ENCODE results near the gene SSPN. TPM values are rescaled to one million over a fixed set of nuclear protein-coding genes. Genes with fewer than 3 reads are reported as not detected.

Gene SSPN
- total and polyA plus RNA-seq, 8 donors = 0.61 to 11.9 (median 4.4) TPM

DNA sequence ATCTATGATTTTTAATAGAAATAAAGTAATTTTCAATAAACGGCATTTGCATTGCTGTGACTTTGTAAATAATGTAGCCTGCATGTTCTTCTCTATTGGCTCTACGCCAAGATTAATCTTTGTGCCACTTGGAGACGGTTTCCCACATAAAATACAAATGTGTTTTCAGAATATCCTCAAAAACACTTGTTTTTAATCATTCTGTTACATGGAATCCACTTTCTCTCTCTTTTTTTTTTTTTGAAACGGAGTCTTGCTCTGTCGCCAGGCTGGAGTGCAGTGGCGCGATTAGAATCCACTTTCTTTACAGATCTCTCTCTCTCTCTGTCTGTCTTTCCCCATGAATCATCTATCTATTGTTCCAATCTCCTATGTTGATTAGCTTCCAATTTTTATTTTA, 22.8 kb upstream of the SSPN start:
- no peaks in the 10 kb centered on the region for H3K27me3 ChIP-seq
- H3K4me3 ChIP-seq = no peak overlapping the region
- no peak overlapping the region for H3K27ac ChIP-seq
- no peaks in the 10 kb centered on the region for H3K4me1 ChIP-seq
- 80 to 81% methylated on average over 7 of the region's 7 CpGs for WGBS, 2 donors
- no peak for FAIRE-seq
- no peaks in the 10 kb centered on the region for H3K36me3 ChIP-seq
- no peaks in the 10 kb centered on the region for H3K9me3 ChIP-seq
- no peak for DNase-seq
- intact Hi-C loops (cut with DNase I) = no loop called here
- TF ChIP-seq, protein P1, sequence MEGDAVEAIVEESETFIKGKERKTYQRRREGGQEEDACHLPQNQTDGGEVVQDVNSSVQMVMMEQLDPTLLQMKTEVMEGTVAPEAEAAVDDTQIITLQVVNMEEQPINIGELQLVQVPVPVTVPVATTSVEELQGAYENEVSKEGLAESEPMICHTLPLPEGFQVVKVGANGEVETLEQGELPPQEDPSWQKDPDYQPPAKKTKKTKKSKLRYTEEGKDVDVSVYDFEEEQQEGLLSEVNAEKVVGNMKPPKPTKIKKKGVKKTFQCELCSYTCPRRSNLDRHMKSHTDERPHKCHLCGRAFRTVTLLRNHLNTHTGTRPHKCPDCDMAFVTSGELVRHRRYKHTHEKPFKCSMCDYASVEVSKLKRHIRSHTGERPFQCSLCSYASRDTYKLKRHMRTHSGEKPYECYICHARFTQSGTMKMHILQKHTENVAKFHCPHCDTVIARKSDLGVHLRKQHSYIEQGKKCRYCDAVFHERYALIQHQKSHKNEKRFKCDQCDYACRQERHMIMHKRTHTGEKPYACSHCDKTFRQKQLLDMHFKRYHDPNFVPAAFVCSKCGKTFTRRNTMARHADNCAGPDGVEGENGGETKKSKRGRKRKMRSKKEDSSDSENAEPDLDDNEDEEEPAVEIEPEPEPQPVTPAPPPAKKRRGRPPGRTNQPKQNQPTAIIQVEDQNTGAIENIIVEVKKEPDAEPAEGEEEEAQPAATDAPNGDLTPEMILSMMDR (IDR thresholded peaks at IDR 0.05) = no peak
- ATAC-seq = no peak

DNA sequence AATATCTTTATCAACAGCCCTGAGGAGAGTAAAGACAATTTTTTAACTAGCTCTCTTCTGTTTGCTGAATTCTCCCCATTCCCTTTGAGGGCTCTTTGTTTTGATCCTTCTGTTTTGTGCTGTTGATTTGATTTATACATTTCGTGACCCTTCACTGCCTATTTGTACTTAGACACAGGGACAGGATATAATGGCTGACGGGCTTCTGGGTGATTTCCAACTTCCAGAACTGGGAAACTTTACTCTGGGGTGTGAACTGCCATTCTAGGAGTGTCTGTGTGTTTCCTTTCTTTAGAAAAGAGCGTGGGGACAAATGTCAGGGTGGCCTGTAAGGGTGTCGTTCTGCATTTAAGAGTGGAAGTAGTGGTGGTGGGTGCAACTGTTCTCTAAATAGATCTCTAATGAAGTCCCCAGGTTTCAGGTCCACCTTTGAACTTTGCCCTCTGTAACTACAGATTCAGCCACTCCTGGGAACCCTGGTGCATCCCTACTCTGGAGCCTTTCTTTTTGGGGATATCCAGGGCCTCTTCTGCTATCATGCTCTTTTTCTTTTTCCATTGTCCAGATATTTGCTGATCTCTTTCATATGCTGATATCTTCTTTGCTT, 22.3 kb upstream of the SSPN start:
- 82 to 85% methylated on average over 4 of the region's 4 CpGs for WGBS, 2 donors
- Histone ChIP-seq H3K4me3 (no peak overlapping the region), H3K27ac (no peak overlapping the region), H3K27me3 (no peaks in the 10 kb centered on the region), H3K4me1 (no peaks in the 10 kb centered on the region), H3K36me3 (no peaks in the 10 kb centered on the region), H3K9me3 (no peaks in the 10 kb centered on the region)
- FAIRE-seq (no peak), ATAC-seq (no peak), DNase-seq (no peak)
- TF ChIP-seq, protein P1 (IDR thresholded peaks at IDR 0.05) = no peak
- intact Hi-C loops (cut with DNase I) = no loop called here

DNA sequence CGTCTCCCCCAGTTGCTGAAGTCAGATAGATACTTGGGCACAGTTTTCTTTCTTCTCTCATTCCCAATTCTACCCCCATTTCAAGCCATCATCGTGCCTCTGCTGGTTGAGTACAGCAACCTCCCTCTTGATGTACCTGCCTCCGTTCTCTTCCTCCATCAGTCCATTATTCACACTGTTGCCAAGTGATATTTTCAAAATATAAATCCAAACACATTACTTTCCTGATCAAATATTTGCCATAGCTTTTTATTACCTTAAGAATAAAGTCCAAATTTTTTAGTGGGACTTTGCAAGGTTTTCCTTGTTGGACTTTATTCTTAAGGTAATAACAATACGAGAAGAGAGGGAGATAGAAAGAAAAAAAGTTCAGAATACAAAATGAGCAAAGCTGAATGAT, 18.6 kb upstream of the SSPN start:
- WGBS, 2 donors = 56 to 69% methylated on average over 4 of the region's 4 CpGs
- ATAC-seq = no peak
- H3K36me3 ChIP-seq = no peaks in the 10 kb centered on the region
- FAIRE-seq = peak; percentile 95
- intact Hi-C loops (cut with DNase I) = no loop called here
- TF ChIP-seq, protein P1 (IDR thresholded peaks at IDR 0.05) = no peak
- no peak overlapping the region for H3K4me3 ChIP-seq
- H3K27ac ChIP-seq = no peak overlapping the region
- H3K9me3 ChIP-seq = no peaks in the 10 kb centered on the region
- no peaks in the 10 kb centered on the region for H3K4me1 ChIP-seq
- H3K27me3 ChIP-seq = no peaks in the 10 kb centered on the region
- no peak for DNase-seq

DNA sequence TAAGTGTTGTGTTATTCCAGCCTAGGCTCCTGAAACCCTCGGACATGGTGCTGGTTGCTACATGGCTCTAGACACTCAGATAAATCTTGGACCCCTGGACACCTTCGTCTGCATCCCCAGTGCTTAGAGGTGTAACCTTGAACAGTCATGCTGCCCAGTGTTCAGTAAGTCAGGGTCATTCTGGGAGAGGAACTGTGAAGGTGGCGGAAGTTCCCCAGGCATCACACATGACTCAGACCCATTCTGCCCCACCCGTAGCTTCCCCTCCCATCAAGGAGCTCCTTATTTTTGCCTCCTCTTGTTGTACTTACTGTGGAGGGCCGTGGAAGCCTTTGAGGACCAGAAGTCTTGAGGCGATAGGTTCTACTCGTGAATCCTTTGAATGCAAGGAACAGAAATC, 18.1 kb upstream of the SSPN start:
- H3K4me1 ChIP-seq = no peaks in the 10 kb centered on the region
- H3K27me3 ChIP-seq = no peaks in the 10 kb centered on the region
- no peaks in the 10 kb centered on the region for H3K9me3 ChIP-seq
- no peaks in the 10 kb centered on the region for H3K36me3 ChIP-seq
- no peak overlapping the region for H3K27ac ChIP-seq
- FAIRE-seq (no peak), ATAC-seq (peak in 3 of 4 donors; percentile 17 to 64 (median 43)), DNase-seq (no peak)
- intact Hi-C loops (cut with DNase I) = no loop called here
- no peak overlapping the region for H3K4me3 ChIP-seq
- 68 to 72% methylated on average over 7 of the region's 7 CpGs for WGBS, 2 donors
- TF ChIP-seq, protein P1 (IDR thresholded peaks at IDR 0.05) = no peak

DNA sequence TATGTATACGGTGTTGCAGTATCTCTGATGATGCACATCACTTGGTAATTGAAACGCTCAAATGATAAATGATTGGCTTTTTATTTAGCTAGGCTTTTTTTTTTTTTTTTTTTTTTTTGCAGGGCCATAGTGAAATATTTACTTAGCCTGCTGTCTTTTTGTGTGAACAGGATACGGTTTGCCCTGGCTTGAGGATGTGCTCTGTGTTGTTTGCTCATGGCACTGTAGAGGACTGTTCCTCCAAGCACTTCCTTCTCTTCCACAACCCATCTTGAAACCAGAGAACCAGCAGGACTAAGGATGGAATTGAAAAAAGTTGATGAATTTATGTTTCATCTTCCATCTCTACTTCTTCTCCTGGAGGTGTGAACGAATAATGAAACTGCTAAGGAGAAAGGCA, 15.5 kb upstream of the SSPN start:
- DNase-seq (no peak), FAIRE-seq (no peak), ATAC-seq (peak in 1 of 4 donors; percentile 42)
- WGBS, 2 donors = 64 to 71% methylated on average over 4 of the region's 4 CpGs
- Histone ChIP-seq H3K4me1 (no peaks in the 10 kb centered on the region), H3K27ac (no peak overlapping the region), H3K27me3 (no peaks in the 10 kb centered on the region), H3K9me3 (no peaks in the 10 kb centered on the region), H3K36me3 (no peaks in the 10 kb centered on the region), H3K4me3 (no peak overlapping the region)
- TF ChIP-seq, protein P1 (IDR thresholded peaks at IDR 0.05) = no peak
- intact Hi-C loops (cut with DNase I) = no loop called here
